GM19397 (cell line): ENCODE measurements around the gene NTN5.
A peak's percentile ranks its signal among the peaks of the same experiment; 100 is the strongest.
"Not testable (repeated sequence)": the region's sequence is repeated elsewhere in the genome, so short reads cannot be mapped to it uniquely, and the experiment has no call there.

Experiments used
- ATAC-seq: cut with Tn5 transposase; IDR thresholded peaks from one replicate; pipeline ENCODE4 v1.9.1; 2021; ENCODE audit warnings: mild to moderate bottlenecking, moderate library complexity; ENCODE audit not compliant: unreplicated experiment

NTN5 gene

GRCh38 chr19:48672994-48673393, at the start of gene NTN5:
Gene NTN5, minus strand, starts transcription at chr19:48673017. Its CDS starts 2,031 bp downstream, at chr19:48670986.
- ATAC-seq, result no peak

DNA sequence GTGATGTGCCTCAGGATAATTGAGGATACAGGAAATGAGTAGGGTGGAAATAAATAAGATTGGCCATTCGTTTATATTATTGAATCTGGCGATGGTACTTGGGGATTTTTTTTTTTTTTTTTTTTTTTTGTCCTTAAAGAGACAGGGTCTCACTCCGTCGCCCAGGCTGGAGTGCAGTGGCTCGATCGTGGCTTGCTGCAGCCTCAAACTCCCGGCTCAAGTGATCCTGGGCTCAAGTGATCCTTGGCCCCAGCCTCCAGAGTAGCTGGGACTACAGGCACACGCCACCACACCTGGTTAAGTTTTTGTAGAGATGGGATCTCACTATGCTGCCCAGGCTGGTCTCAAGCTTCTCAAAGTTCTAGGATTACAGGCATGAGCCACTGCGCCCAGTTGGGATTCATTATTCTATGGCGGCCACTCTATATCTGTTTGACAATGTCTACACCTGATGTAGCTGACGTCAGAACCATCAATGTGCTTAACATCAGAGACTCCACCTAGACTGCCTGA, 49.4 kb upstream of the NTN5 start:
- ATAC-seq, result no peak

DNA sequence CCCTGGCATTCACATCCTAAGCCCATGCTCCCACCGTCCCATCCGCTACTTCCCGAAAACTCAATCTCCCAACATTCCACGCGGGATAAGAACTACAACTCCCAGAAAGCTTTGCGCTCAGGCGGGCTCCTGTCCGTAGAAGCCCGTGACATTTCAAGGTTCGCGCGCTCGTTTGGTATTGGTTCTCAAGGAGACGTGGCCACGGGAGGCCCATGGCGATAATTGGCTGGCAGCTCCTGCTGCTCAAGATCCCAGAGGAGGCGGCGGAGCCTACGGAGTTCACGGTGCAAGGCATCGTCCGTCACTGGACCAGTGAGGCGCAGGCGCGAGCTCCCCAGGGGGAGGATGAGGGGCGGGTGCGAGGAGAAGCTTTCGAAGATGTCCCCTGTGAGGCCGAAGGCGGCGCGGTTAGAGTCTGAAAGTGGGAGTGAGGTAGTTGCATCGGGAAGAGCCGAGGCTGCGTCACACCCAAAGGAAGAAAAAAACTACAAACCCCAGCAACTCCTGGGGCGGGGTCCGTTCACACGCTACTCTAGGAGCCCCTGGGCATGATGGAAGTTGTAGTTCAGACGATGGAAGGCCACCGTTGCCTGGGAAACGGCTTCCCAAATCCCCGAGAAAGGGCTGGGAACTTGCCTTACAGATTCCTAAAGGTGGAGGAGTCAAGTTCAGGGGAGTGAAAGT, 47.9 kb upstream of the NTN5 start:
- peak; percentile 79 for ATAC-seq

- peak; percentile 2 for ATAC-seq
These were observed 47.4 kb upstream of the NTN5 start for GRCh38 chr19:48720251-48720612.

DNA sequence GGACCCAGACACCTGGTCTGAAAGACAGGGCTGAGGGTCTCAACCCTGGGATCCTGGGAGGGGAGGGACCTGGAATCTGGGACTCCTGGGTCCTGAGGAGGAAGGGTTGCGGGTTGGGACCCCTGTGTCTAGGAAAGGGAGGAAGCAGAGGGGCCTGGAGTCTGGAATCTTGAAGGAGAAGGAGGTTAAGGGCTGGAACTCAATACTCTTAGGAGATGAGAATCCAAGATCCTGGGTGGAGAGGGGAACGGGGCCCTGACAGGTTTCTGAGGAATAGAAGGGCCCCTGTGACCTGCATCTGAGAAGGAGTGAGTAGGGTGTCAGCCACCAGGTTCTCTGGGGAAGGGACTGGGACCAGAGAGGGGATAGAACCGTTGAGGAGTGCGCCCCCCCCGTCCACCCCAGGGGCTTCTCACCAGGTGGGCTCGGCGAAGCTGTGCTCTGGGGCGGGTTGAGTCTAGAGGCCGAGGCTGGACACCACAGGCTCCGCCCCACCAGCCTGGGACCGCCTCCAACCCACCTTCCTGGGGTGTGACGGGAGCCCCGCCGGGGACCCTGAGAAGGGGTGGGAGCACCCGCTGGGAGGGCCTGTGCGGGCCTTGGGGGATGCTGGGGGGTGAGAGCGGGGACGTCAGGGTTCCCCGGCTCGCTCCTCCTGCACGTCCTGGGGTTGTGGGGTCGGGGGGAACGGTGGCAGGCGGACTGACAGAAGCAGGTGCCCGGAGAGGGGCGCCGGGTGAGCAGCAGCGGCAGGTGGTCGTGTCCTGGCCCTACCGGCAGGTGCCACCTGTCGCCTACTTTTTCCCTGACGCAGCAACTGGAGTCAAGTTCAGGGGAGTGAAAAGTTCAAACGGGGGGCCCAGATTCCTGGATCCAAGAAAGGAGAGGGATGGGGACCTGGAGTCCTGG, 46.7 kb upstream of the NTN5 start, which contains the start of gene MAMSTR:
TSS of gene MAMSTR (minus strand) at position 463 of the 909 bp plus-strand sequence. CDS start 694 bp downstream, outside the sequence.
- no peak for ATAC-seq

DNA sequence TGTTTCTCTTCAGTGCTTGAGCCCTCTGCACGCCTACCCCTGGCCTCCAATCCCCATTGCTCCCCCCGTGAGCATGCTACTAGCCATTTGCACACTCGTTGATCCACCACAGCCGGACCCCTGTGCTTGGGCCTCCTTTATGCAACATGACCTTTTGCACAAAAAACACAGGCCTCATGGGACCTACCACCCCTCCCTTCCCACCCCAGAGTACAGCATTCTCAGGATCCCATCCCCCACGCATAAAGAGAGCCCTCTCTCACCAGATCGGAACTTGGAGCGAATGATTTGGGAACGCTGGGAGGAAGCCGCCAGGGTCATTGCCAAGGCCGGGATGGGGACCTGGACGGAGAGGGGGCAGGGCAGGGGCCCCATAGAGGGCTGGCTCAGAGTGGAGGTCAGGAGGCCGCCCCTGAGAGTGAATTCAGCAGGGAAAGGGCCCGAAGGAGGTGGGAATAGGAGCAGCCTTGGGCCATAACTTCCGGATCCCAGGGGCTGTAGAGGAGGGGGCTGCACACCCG, 46.0 kb upstream of the NTN5 start:
- no peak for ATAC-seq

DNA sequence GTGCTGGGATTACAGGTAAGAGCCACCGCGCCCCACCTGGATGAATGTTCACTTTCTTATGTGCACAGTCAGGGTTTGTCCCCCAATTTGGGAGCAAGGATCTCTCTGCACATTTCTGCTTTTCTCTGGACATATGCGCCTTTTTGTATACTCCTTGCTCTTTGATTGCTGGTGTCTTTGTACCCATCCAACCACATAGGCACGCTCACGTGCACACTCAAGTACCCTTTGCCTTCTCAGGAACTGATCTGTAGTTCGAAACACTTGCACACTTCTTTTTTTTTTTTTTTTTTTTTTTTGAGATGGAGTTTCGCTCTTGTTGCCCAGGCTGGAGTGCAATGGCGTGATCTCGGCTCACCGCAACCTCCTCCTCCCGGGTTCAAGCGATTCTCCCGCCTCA, 45.3 kb upstream of the NTN5 start:
- not testable (repeated sequence) for ATAC-seq

- ATAC-seq, result no peak
These were observed 43.9 kb upstream of the NTN5 start for GRCh38 chr19:48716562-48717291.

GRCh38 chr19:48715681-48716171, 42.9 kb upstream of the NTN5 start:
- no peak for ATAC-seq

GRCh38 chr19:48714759-48715675, 42.2 kb upstream of the NTN5 start:
- no peak for ATAC-seq

GRCh38 chr19:48713864-48714755, 41.3 kb upstream of the NTN5 start:
- ATAC-seq, result peak; percentile 89

- no peak for ATAC-seq
These were observed 40.4 kb upstream of the NTN5 start for GRCh38 chr19:48713041-48713863.

- ATAC-seq, result no peak
These were observed 38.4 kb upstream of the NTN5 start for GRCh38 chr19:48711106-48711662.

DNA sequence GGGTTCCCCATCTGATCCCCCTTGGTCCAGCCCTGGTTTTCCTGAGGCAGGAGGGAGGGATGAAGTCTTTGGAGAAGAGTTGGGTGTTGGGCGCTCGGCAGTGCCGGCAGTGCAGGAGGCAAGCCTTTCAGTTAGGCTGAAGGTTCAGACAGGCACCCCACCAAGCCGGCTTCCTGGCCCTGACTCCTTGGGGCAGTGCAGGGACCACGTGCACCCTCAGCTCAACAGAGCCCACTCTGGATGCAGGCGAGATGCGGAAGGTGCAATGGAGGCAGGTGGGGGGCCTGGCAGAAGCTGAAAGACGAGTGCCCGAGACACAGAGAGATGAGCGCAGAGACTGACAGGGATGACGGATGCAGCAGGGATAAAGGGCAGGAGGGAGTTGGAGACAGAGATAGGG, 35.7 kb upstream of the NTN5 start:
- ATAC-seq, result no peak

DNA sequence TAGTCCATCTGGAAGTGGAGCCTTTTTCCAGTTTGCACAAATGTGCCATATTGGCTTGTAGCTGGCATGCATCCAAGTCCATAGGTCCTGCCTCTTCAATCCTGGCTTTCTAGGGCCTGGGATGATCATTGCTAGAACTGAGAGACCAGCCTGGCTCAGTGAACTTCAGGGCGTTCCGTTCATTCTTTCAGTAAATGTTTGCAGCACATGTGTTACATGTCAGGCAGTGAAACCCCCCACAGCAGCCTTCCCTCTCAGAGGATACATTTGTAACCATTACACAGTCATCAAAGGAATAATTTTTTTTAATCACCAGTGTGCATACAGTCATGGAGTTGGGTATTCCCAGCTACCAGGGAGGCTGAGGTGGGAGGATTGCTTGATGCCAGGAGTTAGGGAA, 32.6 kb upstream of the NTN5 start:
- ATAC-seq, result no peak

DNA sequence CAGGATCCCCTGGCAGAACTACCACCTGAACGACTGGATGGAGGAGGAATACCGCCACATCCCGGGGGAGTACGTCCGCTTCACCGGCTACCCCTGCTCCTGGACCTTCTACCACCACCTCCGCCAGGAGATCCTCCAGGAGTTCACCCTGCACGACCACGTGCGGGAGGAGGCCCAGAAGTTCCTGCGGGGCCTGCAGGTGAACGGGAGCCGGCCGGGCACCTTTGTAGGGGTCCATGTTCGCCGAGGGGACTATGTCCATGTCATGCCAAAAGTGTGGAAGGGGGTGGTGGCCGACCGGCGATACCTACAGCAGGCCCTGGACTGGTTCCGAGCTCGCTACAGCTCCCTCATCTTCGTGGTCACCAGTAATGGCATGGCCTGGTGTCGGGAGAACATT, 30.5 kb upstream of the NTN5 start:
- ATAC-seq, result no peak

DNA sequence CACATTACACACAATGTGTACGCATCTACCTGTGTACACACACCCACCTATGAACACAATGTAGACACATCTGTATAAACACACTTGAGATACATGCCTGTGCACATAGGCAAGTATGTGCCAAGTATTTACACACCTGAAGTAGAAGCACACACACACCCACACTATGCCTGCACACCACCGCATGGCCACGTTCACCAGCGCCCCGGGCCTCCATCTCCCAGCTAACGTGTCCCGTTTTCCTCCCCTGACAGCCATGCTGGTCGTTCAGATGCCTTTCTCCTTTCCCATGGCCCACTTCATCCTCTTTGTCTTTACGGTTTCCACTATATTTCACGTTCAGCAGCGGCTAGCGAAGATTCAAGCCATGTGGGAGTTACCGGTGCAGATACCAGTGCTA, 29.9 kb upstream of the NTN5 start:
- ATAC-seq, result no peak

GRCh38 chr19:48698046-48698445, 25.2 kb upstream of the NTN5 start:
- ATAC-seq, result no peak
